Cortex of kidney (tissue), 1 donor: ENCODE data around the gene WWC2.

ENCODE experiments used
- DNase-seq: peaks from one replicate; lab custom pipeline; 2025; lab: John Stamatoyannopoulos, UW

Gene WWC2

DNA sequence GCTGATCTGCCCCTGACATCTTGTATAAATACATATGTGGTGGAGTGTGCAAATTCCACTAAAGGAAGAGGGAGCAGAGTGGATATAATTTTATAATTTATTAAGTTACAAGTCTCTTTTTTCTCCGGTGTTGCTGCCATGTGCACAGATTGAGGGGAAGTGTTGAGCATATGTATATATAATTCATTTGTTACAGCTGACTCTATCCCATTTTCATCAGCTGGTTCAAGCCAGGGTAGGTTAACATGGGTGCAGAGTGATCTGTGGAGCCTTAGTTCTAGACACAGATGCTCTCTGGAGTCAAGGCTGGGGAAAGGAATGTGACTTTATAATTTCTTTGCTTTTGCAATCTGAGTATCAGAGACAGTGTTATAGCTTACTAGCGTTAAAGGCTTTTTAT is 103.5 kb downstream of the WWC2 start:
- DNase-seq: no peak

DNA sequence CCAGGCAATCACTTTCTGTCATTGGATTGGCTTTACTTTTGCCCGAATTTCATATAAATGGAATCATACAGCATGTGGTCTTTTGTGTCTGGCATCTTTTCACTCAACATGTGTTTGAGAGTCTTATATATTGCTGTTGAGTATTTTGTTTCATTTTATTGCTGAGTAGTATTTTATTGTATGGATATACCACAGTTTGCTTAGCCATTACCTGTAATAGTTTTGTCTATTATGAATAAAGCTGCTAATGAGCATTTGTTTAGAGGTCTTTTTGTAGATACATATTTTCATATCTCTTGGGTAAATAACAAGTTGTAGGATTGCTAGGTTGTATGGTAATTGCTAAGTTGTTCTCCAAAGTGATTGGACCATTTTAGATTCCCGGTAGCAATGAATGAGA is 105.7 kb downstream of the WWC2 start:
- no peak for DNase-seq

DNA sequence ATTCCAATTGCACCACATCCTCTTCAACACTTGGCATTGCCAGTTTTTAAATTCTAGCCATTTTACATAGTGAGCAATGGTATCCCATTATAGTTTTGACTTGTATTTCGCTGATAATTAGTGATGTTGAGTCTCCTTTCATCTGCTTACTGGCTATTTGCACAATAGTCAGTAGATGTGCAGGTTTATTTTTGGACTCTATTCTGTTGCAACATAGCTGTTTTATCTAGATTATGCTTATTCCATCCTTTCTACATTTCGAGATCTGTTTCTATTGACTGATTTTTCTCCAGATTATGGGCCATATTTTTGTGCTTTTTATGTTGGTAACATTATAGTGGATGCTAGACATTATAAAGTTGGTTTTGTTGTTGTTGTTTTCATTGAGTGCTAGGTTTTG is 106.1 kb downstream of the WWC2 start:
- DNase-seq: no peak

DNA sequence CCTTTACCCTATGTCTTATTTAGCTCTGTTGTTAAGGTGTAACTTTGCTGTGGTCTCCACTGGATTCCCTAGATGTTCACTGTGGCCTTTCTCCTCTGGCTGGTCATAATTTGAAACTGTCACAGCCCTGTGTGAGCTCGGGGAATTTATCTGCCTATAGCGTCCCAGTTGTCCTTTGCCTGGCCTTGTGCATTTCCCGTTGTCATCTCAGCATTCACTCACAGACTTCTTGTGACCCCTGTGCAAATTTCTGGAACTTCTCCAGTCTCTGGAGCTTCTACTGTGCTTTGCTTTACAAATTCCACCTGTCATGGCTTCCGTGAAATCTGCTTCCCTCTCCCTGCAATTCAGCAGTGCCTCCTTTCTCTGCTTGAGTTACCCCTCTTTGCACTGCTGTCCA is 106.7 kb downstream of the WWC2 start:
- DNase-seq: no peak

DNA sequence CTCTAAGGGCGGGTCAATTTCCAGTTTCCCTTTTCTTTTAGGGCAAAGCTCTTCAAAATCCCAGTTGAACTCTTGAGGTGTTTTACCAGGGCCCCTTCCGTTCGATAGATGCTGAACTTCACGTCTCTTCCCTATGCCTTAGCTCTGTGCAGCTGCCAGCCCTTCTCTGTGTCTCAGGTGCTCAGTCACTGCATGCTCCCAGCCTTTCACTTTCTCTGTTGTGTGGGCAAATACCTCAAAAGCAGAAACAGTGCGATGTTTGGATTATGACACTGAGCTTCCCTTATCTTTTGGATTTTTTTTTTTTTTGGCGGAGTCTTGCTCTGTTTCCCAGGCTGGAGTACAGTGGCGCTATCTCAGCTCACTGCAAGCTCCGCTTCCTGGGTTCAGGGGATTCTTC is 112.5 kb downstream of the WWC2 start:
- DNase-seq: no peak

DNA sequence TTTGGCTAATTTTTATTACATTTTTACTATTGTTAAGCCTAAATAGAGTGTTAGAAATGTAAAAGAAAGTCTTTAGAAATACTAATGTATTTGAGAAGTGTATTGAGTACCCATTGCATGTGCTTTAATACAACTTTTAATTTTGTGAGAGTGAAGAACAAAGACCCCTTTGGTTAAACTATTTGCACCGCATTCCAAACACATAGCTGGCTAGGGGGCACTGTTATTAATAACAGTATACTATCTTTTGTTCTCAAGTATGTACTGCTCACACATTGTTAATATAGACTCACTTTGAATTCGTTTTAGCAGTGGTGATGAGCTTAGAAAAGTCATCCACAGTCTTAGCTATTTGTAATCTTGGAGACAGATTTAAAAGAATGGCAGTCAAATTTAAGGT is 114.9 kb downstream of the WWC2 start:
- no peak for DNase-seq

DNA sequence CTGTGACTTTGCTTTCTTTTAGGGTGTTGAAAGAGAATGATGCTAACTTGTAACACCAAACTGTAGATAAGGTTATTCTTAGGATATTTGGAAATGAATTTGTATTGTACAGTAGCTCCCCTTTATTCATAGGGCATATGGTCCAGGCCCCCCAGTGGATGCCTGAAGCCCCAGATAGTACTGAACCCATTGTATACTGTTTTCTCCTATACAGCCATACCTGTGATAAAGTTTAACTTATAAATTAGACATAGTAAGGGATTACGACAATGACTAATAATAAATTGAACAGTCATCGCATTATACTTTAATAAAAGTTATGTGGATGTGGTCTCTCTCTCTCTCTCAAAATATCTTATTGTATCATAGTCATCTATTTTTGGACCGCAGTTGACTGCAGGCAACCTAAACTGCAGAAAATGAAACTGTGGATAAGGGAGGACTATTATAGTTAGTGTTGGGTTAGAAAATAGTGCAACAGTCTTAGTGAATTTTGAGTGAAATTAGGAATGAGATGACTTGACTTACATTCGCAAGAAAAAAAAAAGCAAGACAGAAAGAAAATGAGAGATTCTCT is 115.9 kb downstream of the WWC2 start:
- DNase-seq: no peak

DNA sequence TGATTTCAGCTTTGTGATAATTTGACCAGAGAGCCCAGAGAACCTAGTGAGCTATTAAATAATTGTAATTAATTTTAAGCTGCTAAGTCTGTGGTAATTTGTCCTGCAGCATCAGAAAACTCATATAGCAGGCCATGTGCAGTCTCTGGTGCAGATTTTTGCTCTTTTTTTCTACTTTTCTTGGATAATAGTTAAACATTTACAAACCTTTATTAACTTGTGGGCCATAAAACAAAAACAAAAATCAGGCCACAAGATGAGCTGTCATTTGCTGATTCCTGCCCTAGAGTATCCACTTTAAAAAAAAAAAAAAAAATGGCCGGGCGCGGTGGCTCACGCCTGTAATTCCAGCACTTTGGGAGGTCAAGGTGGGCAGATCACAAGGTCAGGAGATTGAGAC is 121.2 kb downstream of the WWC2 start:
- no peak for DNase-seq

DNA sequence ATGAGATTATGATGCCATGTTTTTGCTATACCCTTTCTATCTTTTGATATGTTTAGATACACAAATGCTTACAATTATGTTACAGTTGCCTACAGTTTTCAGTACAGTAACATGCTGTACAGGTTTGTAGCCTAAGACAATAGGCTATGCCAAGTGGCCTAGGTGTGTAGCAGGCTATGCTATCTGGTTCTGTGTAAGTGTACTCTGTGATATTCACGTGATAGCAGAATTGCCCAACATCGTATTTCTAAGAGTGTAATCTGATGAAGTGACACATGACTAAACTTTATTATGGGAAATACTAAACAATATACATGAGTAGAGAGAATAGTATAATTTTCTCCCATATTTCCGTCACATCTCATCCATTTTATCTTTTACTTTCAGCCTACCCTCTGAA is 124.0 kb downstream of the WWC2 start:
- no peak for DNase-seq

DNA sequence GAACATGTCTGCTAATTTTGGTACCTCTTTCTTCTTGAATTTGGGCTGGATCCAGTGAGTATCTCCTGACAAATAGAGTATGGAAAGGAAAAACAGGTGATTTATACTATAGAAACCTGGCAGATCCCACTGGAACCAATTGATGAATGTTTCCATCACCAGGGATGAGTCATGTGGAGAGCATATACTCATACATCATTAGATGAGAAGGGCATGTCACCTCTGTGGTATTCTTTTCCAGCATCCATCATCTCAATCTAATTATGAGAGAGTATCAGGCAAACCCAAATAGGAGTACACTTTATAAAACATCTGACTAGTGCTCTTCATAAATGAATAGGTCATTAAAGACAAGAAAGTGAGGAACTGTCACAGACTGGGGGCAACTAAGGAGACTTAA is 130.3 kb downstream of the WWC2 start:
- no peak for DNase-seq

DNA sequence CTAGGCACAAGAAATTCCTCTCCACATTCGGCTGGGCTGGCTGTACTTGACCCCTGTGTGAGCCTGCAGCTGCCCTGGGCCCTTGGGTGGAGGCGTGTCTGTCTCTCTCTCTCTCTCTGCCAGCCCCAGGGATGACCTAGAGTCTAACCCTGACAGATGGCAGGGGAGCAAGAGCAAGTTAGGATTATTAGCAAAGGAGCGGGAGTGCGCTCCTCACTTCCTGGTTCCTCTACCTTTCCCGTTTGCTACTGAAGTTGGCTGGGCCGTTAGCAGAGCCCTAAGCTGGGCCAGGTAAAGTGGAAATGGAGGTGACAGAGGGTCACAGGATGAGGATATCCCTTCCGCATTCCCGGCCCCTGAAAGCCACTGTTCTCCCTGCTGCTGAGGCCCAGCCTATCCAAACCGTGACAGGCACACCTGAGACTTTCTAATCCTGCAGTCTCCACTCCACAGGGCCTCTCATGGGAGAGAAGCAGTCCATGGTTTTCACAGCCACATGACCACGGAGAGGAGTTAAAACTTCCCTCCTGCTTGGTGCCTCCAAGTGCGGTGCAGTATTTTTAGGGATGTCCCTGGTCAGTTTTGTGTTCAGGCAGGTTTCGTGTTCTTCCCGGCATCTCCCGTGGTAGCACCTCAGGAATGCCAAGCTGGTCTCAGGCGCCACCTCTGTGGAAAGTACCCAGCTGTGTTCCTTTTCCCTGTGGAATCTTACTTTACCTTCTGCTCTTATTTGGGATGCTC is 141.7 kb downstream of the WWC2 start:
- no peak for DNase-seq

DNA sequence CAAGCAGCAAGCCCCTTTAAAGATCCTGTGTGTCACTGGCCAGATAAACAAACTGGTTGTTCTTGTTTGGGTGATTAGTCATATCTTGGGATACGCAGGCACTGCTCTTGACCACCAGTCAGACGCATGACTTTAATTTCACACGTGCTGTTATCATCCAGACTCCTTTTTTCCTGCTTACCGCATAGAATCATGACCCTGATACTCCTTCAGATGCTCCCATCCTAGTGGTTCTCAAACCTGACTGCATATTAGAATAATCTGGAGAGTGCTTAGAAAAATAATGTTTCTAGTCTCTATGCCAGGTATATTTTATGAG is 142.2 kb downstream of the WWC2 start:
- no peak for DNase-seq

DNA sequence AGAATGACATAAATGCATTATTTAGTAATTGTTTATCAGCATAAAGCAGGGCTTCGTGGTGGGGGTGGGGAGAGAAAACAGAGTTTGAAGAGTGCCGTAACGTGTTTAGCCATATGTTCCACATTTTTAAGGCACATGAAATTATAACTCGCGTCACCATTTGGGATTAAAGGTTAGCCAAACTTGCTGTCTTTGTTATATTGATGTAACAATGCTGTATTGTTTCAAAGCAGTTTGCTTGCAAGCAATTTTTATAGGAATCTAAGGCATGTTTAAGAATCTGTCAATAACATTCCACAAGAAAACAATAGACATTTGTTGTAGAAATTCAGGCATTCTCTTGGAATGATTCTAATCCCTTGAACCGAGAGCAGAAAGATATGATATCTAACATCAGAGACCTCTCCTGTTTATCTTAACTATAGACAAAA is 142.7 kb downstream of the WWC2 start:
- no peak for DNase-seq

DNA sequence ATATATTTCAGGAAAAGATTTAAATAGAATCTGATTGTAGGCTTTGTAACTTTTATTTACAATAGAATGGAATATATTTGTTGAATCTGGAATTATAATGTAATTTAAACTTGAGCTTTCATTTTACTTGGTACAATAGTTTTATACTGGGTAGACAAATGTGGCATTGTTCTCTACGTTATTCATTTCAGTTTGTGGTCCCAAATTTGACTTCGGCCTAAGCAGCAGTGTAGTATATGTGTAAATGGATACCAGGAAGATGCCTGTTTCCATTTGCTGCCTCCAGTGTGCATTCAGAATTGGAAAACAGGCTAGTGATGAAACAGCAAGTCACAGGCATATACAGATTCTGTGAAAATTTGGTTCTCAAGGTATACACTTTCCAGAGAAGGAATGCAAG is 143.2 kb downstream of the WWC2 start:
- no peak for DNase-seq

DNA sequence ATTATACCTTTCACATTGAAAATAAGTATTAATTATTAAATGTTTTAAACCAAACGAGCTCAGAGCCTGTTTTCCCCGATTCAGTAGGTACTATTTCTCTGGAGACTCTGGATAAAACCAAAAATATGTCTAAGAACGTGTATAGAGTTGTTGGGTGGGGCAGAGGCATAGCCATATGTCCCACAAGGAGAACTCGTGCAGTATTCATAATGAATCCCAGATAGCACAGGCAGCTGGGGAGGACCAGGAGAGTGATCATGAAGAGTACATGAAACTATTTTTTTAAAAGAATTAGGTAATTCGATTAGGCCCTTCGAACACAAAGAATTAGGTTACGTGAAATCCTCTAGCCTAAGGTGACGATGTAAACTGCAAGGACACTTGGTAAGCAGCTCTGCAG is 145.0 kb downstream of the WWC2 start:
- no peak for DNase-seq

DNA sequence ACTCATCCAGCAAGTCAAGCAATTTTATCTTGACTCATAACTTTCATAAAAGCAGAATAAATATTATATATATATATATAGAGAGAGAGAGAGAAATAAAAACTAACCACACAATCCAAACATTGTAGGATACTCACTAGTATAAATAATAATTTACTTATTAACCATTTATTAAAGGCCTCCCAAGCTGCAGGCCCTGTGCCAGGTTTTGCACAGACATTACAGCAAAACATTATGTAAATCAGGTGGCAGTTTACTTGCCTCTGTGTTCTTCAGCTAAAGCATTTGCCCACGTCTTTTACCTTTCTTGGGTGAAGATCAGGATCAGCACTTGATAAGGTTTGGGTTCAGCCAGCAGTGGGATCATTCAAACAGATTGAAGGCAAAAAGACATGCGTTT is 145.4 kb downstream of the WWC2 start:
- no peak for DNase-seq

DNA sequence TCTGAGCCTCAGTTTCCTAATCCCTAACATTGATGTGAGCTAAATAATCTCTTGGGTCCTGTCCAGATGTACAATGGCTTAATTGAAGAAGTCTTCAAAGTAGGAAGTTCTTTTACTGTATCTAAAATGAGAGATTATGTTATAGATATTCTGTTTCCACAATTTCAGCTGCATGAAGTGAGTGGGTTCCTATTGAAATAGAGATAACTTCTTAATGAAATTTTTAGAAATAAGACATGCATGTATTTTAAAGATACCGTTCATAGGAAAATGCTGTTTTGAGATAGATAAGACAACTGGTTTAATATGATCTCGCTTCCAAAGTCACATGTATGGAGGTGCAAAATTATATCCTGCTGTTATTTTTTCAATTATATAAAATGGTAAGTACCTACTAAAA is 149.1 kb downstream of the WWC2 start:
- DNase-seq: no peak

DNA sequence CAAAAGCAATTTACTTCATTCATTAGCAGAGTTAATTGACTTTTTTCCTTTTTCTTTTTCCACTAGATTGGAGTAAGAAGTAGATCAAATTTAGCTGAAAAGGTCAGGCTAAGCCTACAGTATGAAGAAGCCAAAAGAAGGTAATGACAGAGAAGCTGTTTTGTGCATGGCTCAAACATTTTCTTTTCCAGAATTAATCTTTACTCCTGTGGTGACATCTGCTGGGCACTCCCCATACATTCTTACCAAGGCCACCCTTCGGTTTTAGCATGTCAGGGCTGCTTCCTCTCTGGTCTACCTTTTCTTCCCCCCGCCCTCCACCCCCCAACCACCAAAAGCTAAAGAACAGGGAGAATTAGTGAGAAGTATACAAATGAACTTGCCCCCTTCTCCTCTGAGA is 150.8 kb downstream of the WWC2 start:
- no peak for DNase-seq

DNA sequence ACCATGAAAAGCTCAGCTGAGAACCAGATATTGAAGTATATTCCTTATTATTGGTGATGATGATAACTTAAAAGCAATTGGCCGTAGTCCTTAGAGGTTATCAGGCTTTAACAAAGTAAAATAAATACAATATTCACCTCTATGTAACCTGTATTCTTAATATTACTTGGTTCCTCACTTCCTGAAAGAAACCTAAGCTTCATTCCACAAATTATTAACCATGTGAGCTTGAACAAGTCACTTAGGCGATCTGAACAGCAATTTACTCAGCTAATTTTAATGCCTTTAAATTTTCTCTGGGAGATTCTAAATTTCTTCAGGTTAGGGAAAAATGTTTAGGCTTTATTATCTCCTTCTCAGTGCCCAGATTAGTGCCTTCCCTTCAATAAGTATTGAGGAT is 151.8 kb downstream of the WWC2 start:
- DNase-seq: no peak

DNA sequence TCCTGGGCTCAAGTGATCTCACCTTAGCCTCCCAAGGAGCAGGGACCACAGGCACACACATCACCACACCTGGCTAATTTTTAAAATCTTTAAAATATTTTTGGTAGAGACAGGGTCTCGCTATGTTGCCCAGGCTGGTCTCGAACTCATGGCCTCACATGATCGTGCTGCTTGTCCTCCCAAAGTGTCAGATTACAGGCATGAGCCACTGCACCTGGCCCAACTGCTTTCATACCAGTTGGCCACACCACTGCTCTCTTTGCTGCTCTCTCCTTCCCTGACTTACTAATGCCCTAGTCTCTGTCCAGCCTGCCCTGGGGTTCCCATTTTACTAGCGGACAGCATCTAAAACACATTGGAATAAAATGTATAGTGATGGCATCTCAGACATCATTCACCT is 153.9 kb downstream of the WWC2 start:
- no peak for DNase-seq

DNA sequence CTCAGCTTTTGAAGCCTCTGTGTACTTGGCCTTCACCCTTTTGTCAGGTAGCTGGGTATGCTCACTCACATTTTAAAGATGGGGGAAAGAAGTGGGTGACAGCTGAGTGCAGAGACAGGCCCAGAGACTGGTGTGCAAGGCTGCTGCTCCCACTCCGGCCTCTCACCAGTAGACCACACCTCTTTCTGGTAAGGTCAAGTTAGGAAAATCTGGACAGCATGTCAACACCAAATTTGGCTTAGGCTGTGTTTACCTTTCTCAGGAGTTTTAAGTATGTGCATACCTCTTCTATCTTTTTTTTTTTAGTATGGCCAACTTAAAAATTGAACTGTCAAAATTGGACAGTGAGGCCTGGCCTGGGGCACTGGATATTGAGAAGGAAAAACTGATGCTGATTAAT is 154.4 kb downstream of the WWC2 start:
- DNase-seq: no peak

DNA sequence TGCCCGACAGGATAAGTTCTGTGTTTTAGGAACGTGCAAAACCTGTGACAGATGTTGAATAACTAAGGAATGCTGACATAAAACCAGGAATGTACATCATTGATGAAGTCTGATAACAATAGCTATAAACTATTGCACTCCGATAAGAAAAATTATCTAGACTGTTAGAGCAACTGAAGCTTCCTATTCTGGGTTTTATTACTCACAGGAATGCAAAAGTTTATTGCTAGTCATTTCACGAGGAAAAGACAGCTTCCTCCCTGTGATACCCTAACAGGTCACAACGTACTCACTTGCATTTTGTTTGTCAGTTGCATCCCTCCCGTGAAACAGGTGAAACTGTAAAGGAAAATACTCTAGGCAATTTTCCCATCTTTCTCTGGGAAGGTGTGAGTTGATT is 155.1 kb downstream of the WWC2 start:
- no peak for DNase-seq

DNA sequence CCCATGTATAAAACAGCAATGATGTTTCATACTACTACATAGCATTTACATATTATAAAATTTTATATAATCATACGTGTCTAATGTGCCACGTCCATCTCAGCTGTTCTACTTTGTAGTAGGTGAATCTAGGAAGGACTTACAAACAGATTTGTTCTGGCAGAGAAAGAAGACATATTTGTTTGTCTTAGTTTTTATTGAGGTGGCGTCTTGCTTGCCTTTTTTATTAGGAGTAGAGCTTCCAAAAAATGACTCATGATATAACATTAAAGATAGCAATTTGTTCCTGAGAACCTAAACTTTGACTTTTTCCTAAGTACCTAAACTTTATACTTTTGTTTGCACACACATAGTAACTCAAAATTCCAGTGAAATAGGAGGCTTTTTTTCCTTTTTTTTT is 156.4 kb downstream of the WWC2 start:
- DNase-seq: no peak

DNA sequence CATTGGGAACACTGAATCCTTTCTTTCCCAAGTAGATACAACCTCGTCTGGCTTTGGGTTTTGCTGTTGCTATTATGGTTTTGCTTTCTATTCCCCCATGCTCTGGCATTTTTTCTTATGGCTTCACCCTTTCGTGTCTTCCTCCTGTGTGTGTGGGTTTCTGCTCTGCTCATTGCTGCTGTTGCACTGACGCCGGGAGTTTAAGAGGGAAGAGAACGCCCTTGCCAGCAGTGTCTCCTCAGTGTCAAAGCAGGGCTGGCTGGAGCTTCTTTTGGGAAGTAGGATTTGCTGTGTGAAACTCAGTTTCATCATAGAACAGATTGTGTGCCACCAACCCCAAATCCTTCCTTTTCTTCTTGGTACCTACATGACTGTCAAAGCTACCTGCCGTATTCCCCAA is 157.3 kb downstream of the WWC2 start:
- DNase-seq: no peak
